NCI-H1930 (cell line): ENCODE results near the gene DSCAML1.

Experiments used
- DNase-seq, 2 experiments: peaks; one replicate each; lab custom pipeline; 2025; lab: John Stamatoyannopoulos, UW

The DSCAML1 gene

DNA sequence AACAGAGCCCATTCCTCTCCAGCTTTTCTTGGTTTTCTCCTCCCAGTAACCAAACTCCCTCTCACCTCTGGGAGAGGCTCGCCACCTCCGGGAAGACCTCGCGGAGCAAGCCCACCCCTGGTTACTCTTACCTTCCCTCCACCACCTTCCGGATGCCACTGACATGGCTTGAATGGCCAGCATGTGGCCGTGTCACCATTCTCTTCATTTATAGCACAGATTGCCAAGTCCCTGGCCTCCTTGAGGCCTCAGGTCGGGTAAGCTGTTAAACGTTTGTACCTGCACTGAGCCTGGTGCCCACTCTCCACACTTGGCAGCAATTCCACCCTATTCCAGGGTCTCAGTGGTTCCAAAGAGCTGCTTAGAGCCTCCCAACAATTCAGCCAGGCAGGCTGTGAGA is 35.5 kb upstream of the DSCAML1 start:
- no peak for DNase-seq

DNA sequence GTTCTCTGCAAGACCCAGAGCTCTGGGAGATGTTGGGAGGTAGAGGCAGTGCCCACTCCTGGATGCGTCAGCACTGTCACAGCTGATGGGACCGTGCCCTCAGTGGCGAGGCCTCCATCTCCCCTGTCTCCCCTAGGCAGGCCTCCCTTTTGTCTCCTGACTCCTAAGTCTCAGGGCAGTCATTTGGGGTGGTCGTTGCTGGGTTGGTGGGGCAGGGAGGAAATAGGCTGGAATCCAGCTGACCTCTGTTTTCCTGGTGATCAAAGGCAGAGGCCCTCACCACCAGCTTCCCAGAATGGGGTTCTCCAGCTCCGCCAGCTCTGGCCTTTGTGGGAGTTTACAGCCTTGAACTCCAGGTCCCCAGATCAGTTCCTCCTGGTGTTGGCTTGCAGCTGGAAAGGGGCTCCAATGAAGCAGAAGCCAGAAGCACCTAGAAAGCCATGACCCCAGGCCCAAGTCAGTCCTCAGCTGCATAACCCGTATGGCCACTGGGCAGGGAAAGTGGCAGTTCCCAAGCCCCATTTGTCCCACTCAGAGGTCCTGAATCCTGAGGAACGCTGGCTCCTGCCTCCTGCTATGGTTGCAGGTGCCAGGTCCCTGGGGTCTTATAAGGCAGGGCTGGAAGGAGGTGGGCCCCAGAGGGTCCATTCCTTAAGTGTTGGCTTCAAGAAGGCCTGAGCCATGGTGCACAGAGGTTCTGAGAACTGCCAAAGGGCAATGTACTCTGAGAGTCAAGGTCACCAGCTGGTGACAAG is 34.8 kb upstream of the DSCAML1 start:
- DNase-seq: no peak

DNA sequence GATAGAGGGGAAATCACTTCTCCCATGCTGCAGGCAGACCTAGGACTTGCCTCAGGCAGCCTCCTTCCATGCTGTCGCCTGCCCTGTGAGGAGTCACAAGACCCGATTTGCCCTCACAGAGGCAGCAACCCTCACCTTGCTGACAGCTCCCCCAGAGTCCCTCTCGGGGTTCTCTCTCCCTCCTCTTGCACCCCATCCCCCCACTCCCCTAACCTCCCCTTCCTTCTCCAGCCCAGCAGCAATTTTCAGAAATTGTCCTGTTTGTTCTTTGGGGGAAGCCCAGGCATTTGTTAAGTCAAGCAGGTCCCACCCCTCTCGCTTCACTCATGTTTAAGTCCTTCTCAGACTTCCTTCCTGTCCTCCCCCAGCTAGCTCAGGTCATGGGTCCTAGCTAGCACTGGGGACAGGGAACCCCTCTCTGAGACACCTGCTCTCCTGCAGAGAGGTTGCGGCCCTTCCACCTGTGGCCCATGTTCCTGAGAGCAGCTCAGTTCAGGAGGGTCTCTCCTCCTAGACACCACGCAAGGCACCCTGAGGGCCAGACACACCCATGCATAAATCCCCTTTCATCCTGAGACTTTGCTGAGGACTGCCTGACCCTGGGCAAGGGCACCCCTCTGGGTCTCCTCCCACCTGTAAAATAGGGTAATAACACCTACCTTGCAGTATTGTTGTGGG is 33.8 kb upstream of the DSCAML1 start:
- no peak for DNase-seq

DNA sequence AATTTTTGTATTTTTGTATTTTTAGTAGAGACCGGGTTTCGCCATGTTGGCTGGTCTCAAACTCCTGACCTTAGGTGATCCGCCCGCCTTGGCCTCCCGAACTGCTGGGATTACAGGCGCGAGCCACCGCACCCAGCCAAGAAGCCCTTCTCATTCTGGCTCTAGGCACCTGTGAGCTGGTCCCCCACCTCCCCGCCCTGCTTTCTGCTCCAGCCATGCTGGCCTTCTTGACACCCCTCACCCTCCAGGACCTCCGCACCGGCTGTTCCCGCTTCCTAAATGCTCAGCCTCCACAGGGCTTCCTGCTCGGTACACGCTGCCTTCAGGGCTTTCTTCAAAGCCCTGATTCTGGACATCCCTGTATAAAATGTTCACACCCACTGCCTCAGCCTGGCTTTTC is 33.1 kb upstream of the DSCAML1 start:
- no peak for DNase-seq

DNA sequence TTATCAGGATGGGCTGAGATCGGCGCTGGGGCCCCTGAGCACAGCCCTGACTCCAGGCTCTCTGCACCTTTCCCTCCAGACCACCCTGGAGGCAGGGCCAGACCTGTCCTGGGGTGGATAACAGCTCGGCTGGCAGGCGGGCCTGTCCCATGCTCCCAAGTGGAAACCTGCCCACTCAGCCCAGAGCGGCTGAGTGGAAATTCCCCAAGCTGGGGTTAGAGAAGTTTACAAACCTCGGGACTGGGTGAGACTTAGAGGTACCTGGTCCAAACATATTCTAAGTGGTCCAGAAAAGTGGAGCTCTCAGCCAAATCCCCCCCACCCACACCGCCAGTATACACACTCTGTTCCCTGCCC is 32.3 kb upstream of the DSCAML1 start:
- no peak for DNase-seq

DNA sequence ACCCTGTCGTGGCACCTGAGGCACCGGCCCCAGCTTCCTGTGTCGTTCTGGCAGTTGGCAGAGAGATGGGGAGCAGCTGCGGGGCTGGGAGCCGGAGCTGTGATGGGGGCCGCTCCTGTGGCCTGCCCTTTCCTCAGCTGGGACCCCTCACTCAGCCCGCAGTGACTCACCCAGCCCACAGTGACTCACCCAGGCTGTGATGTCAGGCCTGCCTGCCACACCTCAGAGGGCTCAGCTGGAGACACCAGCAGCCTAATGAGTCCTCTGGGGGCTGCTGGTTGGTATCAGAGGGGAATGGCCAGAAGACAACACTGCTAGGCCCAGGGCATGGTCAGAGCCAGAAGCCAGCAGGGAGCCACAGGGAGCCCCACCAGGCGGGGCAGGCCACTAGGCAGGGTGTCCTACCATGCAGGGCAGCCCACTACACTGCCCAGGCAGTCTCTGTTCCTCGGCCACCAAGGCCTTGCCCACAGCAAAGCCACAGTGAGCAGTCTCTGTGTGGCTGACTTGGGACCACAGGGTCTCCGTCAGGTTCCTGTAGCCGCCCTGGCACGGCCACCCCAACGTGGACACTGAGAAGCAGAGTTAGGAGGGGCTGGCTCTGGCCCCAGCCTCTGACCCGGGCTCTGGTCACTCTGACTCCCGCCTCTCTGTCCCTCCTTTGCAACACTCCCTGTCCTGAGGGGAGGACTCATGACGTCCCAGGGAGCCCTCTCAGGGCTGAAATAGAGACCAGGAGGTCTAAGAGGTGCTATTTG is 31.8 kb upstream of the DSCAML1 start:
- no peak for DNase-seq

DNA sequence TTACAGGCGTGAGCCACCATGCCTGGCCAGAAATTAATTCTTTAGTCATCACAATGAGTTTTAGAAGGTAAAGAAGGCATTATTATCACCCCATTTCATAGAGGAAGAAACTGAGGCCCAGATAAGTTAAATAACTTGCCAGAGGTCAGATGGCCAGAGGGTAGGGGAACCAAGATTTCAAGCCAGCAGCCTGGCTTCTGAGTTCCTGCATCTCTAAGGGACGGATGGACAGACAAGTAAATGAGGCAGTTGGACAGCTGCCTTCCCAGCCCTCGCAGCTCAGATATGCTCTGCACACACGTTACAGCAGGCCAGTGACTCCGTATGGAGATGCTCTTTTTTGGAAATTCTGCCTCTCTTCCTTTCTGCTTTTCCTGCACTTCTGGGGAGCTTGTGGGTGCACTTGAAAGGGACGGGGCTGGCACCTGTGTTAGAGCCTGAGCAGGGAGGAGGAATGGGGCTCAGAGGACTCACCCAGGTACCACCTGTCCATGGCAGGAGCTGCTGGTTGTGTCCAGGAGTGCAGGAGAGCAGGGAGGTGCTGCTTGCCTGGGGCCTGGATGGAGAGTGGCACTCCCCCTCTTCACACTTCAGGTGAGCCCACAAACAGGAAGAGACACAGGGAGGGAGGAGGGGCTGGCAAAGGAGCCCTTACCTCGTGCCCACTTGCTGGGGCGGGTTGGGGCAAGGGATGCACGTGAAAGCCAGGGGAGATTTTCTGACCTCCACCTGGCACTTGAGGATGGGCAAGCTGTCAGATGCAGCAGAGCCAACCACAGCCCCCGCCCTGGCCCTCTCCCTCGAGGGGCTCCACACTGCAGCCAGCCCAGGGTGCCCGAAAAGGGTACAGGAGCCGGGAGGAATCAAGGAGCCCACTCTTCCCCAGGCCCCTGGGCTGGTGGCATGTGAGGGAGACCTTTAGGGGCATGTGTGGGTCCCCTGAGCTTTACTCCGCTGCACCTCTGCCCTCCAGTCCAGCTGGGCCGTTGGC is 30.8 kb upstream of the DSCAML1 start:
- no peak for DNase-seq

DNA sequence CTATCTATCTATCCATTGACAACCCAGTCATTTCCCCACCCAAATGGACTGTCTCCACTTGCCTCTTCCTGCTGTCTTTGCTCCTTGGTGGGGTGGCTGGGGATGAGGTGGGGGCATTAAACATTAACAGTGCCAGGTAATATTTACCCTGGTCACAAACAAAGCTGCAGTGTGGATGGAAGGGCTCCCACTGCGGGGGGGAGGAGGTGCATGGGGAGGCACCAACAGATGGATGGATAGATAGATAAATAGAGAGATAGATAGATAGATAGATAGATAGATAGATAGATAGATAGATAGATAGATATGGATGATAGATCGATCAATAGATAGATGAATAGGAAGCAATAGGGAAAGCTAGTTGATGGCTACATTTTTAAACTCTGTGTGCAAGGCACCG is 29.8 kb upstream of the DSCAML1 start:
- no peak for DNase-seq

DNA sequence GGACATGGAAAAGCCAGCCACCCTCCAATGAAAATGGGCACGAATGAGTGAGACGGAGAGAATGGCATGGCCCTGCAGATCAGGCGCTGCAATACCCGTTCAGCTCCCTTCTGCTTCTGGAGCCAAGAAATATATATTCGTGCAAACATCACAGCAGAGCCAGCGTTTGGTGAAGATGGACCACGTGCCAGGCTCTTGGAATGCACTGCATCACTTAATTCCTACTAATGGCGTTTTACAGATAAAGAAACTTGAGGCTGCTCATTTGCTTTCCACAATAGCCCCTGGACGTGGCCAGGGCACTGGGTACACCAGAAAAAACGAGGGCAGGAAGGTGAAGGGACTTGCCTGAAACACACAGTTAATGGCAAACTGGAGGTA is 29.2 kb upstream of the DSCAML1 start:
- DNase-seq: no peak

DNA sequence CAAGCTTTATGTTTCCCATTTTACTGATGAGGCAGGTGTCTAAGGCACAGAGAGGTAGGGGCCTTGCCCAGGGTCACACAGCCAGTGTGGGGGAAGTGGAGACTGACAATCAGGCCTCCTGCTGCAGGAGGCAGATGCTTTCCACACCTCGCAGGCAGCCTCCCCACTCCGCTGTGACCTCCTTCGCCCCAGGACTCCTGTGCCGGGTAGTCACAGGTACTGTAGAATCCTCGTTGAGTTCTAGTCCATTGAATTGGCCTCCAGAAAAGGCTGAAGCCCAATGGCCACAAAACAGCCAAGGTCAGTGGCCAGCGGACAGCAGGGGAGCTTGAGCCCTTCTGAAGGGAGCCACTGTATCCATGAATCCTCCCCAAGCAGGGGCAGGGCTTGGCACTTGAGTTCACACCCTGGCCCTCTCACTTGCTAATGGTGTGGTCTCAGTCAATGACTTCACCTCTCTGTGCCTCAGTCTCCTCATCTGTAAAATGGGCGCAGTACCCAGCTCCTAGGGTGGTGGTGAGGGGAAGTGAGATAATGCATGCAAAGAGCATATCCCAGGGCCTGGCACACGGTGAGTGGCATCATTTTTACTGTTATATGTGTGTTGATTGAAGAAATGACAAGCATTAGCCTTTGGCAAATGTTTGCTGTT is 28.6 kb upstream of the DSCAML1 start:
- DNase-seq: no peak

DNA sequence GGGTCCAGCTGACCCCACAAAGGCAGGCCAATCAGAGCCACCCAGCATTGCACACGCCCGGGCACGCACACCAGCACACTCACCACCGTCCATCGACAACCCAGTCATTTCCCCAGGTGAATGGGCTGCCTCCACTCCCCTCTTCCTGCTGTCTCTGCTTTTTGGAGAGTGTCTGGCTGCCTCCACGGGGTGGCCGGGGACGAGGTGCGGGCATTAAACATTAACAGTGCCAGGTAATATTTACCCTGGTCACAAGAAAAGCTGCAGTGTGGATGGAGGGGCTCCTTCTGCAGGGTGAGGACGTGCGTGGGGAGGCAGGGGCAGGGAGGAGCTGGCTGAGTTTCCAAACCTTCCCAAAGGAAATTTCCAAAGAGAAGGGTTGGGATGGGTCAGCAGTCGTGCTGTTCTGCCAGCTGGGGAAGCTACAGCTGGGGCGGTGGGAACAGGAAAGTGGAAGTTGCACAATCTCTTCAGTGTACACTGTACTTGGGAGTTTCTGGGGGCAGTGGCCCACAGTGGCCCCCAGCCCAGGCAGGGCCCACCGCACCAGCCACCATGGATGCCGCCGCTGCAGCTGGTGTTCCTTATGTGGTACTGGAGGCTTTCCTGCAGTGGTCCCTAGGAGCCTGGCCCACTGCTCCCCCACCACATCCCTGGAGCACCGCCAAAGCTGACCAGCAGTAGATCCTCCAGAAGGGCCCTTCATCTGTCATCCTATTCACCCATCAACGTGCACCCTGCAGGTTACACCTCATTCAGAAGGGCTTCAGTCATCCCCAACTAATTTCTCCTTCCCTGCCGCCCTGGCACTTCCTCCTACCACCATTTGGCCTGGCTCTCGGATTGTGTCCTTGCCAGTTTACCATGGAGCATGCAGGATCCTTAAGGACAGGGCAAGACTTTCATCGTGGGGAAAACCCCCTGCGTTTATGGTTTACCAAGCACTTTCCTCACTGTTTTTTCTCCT is 27.8 kb upstream of the DSCAML1 start, which contains the start of gene FXYD2:
TSS of gene FXYD2 (minus strand) at position 174 of the 967 bp plus-strand sequence. CDS start at position 108, 66 bp downstream.
- no peak for DNase-seq

DNA sequence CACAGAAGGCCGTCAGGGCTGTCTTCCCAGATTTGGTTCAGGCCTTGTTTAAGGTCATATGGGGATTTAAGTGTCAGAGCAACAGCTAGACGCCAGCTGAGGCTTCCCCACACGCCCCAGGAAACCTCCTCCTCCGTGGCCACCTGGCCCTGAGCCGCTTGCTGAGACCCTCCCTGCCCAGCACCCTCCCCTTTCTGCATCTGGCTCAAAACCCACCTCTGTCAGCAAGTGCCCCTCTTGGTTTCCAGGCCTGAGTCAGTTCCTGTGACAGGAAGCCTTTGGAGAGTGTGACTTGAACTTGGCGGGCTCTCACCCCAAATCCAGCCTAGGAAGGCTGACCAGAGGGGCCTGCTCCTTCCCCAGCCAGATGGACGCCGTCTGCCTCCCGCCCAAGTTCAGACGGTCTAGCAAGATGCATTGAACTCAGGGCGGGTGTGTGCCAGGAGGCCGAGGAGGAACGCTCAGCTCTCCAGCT is 27.0 kb upstream of the DSCAML1 start:
- no peak for DNase-seq

DNA sequence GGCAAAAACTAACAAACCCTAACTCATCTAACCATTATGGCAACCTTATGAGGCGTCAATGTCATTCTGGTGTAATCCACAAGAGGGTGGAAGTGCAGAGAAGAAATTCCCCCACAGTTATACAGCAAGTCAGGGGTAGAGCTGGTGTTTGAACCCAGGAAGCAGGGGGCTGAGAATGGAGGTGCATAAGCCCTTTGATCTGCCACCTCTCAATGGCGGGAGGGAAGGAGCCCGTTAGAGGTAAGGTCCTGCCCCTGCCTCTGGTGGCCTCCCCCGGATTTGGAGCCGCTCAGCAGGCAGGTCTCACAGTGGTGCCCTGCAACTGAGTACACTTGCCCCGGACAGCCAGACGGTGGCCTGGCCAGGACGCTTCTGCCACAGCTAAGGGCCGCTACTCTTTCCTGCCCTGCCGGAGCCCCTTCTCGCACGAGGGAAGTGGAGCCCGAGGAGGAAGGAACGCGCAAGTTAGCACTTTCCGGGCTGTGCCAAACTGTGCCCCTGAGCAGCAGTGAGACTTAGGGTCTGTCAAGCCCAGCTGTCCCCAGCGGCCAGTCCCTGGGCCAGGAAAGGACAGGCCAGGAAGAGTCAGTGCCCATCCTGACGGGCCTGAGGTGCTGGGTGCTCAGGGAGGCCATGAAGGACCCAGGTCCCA is 26.4 kb upstream of the DSCAML1 start:
- no peak for DNase-seq

DNA sequence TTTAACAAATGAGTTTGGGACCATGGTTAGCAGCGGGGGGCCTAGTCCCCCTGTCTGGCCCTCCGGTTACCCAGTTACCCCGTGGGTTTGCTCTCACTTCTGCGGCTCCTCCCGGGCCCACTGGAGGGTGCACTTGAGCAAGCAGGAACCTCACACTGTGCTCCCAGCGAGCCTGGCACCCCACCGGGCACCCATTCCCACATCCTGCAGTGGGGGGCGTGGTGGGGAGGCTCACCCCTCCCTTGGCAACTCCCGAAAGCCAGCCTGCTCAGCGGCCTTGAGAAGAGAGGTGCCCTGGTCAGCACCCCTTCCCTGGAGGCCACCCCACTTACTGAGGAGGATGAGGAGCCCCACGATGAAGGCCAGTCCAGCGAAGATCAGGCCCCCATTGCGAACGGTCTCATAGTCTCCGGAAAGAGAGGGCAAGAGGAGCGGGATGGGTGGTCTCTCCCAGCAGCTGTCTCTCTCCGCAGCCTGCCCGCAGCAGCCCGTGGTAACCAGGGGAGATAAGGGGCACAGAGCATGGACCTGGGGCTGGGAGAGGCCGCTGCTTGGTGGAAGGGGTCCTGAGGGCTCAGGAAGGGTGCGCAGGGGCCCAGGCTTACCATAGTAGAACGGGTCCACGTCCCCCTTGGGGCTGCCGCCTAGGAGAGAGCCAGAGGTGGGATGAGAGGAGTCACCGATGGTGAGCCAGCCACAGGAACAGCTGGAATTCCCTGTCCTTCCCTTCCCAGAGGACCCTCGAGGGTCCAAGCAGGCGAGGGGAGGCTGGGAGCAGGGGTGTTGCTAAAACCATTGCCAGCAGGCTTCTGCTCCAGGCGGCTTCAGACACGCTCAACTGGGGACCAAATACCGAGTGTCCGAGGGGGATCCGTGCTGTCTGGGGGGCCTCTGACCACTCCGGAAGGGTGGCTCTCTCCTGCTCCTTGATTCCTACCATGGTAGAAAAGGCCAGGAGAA is 25.3 kb upstream of the DSCAML1 start:
- no peak for DNase-seq

DNA sequence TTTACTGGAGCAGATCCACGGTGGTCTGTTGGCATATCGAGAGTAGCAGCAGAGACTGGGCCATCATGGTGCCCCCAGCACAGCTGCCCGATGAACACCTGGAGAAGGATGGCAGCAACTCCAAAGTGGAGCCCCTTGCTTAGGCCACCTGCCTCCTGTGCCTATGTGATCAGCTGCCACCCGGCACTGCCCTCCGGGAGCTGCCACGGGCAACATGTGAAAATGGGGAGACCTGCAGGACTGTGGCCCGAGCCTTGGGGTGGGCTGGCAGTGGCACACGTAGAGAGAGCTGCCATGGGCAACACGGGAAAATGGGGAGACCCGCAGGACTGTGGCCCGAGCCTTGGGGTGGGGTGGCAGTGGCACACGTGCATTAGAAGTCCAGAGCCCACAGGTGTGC is 24.4 kb upstream of the DSCAML1 start:
- DNase-seq: no peak

DNA sequence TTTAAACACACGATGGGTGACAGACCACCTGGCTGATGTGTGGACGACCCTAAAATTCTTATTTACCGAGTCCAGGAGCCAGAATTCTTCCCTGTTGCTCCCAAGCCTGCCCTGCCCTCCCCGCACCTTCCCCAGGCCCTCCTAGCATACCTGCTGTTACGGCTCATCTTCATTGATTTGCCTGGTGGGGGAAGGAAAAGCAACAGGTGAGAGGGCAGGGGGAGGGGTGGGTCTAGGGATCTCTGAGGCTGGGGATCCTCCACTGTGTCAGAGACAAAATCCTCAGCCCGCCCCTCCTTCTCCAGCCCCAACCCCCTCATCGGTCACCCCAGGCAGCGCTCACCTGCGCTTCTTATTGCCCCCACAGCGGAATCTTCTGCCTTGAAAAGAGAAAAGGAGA is 23.5 kb upstream of the DSCAML1 start:
- DNase-seq: no peak

DNA sequence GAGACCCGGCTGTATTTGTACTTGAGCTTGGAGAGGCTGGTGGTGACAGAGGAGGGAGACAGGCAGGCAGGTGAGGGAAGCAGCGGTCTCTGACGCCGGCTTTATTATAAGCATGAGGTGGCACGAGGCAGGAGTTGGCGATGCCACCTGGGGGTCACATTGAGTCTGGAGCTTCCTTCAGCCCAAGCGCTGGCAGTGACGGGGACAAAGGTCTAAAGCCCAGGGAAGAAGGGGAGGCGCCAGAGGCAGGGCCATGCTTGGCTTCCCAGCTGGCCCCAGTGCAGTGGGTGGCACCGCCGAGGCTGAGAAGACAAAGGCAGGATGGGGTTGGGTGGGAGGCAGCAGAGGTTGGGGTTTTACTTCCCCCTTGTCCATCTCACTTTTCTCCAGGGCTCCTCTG is 23.1 kb upstream of the DSCAML1 start:
- no peak for DNase-seq
